Stimulated activated CD4-positive, alpha-beta T cell treated with anti-CD3 and anti-CD28 coated beads, Interleukin-15, amount 100 ng/mL, for 48 hours (primary cell): ENCODE measurements around the gene ESYT1.

Source experiments
- DNase-seq, 2 donors: peaks; one replicate each; pipeline ENCODE4 v3.0.0-alpha.2; 2020; ENCODE audit warnings: low read depth in 2 of 2

ESYT1 gene

GRCh38 chr12:56127888-56128669, at the start of gene ESYT1:
Gene ESYT1, plus strand, starts transcription at chr12:56128267. Its CDS starts 53 bp downstream, at chr12:56128320.
- peak; percentile 95 to 99 for DNase-seq

- no peak for DNase-seq
Observed at GRCh38 chr12:56078427-56078826, 49.6 kb upstream of the ESYT1 start.

- DNase-seq = peak in 1 of 2 donors; percentile 46
Observed at GRCh38 chr12:56078931-56079722, 48.9 kb upstream of the ESYT1 start.

- DNase-seq = peak; percentile 44 to 69
Observed at GRCh38 chr12:56079723-56080555, 48.1 kb upstream of the ESYT1 start, which contains the start of gene ERBB3. Gene ERBB3, plus strand, starts transcription at chr12:56080165. Its CDS starts 136 bp downstream, at chr12:56080301.

- DNase-seq = no peak
Observed at GRCh38 chr12:56080556-56081138, 47.4 kb upstream of the ESYT1 start.

- DNase-seq = no peak
Observed at GRCh38 chr12:56081393-56082347, 46.4 kb upstream of the ESYT1 start.

GRCh38 chr12:56082382-56082781, 45.7 kb upstream of the ESYT1 start:
- no peak for DNase-seq

GRCh38 chr12:56082967-56083366, 45.1 kb upstream of the ESYT1 start:
- DNase-seq = no peak

GRCh38 chr12:56084958-56085543, 43.0 kb upstream of the ESYT1 start:
- DNase-seq = no peak

GRCh38 chr12:56086096-56086495, 42.0 kb upstream of the ESYT1 start:
- no peak for DNase-seq

GRCh38 chr12:56086608-56087007, 41.5 kb upstream of the ESYT1 start:
- no peak for DNase-seq

- no peak for DNase-seq
Observed at GRCh38 chr12:56087220-56087619, 40.8 kb upstream of the ESYT1 start.

- no peak for DNase-seq
Observed at GRCh38 chr12:56097738-56098137, 30.3 kb upstream of the ESYT1 start.

GRCh38 chr12:56098592-56098991, 29.5 kb upstream of the ESYT1 start:
- no peak for DNase-seq

GRCh38 chr12:56099787-56100186, 28.3 kb upstream of the ESYT1 start:
- no peak for DNase-seq

GRCh38 chr12:56101045-56101444, 27.0 kb upstream of the ESYT1 start:
- DNase-seq = no peak

GRCh38 chr12:56102683-56103065, 25.4 kb upstream of the ESYT1 start:
- no peak for DNase-seq

- no peak for DNase-seq
Observed at GRCh38 chr12:56103066-56103711, 24.9 kb upstream of the ESYT1 start.

GRCh38 chr12:56103823-56104108, 24.3 kb upstream of the ESYT1 start:
- no peak for DNase-seq
